Thyroid gland (tissue), 4 donors: ENCODE measurements around the gene ZNF346.

Experiments
- POLR2A ChIP-seq, 2 donors: fragments of 450-650 bp; IDR thresholded peaks; one replicate each; pipeline ENCODE4 v1.6.1; 2017; ENCODE audit warnings: antibody characterized with exemption in 2 of 2, mild to moderate bottlenecking in 2 of 2, moderate library complexity in 1 of 2
- TF ChIP-seq, protein P1 (sequence below), 6 experiments: fragments of 200-600 bp in 3 of 6; fragments of 450-650 bp in 3 of 6; sonication (generic) in 3 of 6; IDR thresholded peaks; one replicate each; pipeline ENCODE4 v1.5.1; 2016 to 2019; ENCODE audit warnings: antibody characterized with exemption in 6 of 6, mild to moderate bottlenecking in 2 of 6, inconsistent platforms in 1 of 6, moderate library complexity in 1 of 6

DNA sequence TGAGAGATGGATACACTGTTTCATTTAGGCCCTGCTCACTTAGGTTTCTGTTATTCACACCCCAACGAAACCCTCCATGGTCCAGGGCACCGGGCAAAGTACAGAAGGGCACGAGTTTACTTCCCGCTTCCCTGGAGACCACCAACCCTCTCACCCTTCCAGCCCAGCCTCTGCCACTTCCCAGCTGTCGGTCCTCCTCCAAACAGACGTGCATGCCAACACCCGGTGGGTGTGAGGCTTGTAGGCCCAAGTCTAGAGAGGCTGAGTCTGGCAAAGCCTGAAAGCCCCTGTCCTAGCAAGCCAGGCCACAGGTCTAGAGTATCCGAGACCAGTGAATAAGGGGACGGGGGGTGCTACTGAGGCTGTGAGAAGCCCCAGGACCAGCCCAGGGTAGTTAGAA, 57.1 kb downstream of the ZNF346 start:
- TF ChIP-seq, protein P1, sequence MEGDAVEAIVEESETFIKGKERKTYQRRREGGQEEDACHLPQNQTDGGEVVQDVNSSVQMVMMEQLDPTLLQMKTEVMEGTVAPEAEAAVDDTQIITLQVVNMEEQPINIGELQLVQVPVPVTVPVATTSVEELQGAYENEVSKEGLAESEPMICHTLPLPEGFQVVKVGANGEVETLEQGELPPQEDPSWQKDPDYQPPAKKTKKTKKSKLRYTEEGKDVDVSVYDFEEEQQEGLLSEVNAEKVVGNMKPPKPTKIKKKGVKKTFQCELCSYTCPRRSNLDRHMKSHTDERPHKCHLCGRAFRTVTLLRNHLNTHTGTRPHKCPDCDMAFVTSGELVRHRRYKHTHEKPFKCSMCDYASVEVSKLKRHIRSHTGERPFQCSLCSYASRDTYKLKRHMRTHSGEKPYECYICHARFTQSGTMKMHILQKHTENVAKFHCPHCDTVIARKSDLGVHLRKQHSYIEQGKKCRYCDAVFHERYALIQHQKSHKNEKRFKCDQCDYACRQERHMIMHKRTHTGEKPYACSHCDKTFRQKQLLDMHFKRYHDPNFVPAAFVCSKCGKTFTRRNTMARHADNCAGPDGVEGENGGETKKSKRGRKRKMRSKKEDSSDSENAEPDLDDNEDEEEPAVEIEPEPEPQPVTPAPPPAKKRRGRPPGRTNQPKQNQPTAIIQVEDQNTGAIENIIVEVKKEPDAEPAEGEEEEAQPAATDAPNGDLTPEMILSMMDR (IDR thresholded peaks at IDR 0.05): no peak
- no peak for TF ChIP-seq POLR2A (IDR thresholded peaks at IDR 0.05)
